HepG2 (cell line): ENCODE data around the gene PLLP. TPM values are rescaled to one million over a fixed set of nuclear protein-coding genes. Genes with fewer than 3 reads are reported as not detected.
A peak's percentile ranks its signal among the peaks of the same experiment; 100 is the strongest.

ENCODE experiments used
- GFI1 ChIP-seq: sonication (generic); formaldehyde crosslinking; IDR thresholded peaks from 2 replicates; pipeline ENCODE4 v1.5.0; 2020; ENCODE audit warnings: missing genetic modification reagents, mild to moderate bottlenecking, borderline replicate concordance
- HES4 ChIP-seq: sonication (generic); formaldehyde crosslinking; IDR thresholded peaks from 2 replicates; pipeline ENCODE4 v1.9.0; 2021; ENCODE audit warnings: mild to moderate bottlenecking, missing genetic modification reagents, borderline replicate concordance
- HIVEP1 ChIP-seq: sonication (generic); formaldehyde crosslinking; IDR thresholded peaks from 2 replicates; pipeline ENCODE4 v1.4.0; 2020; ENCODE audit warnings: mild to moderate bottlenecking, missing genetic modification reagents
- HNRNPH1 ChIP-seq: fragments of 200-400 bp; formaldehyde crosslinking; optimal IDR thresholded peaks from 2 replicates; pipeline ENCODE3; 2017; ENCODE audit warnings: mild to moderate bottlenecking, low read depth, low read length
- KDM4B ChIP-seq: sonication (generic); formaldehyde crosslinking; IDR thresholded peaks from 2 replicates; pipeline ENCODE4 v1.4.0; 2020; ENCODE audit warnings: missing genetic modification reagents
- LCORL ChIP-seq, 2 experiments: fragments of 450-650 bp in 1 of 2; sonication (generic) in 1 of 2; formaldehyde crosslinking in 1 of 2; IDR thresholded peaks; 2 replicates each; pipeline versions ENCODE4 v1.5.0 to v1.6.1; 2017 to 2020; ENCODE audit warnings: antibody characterized with exemption in 1 of 2, missing genetic modification reagents in 1 of 2
- NR2F6 ChIP-seq, 2 experiments: IDR thresholded peaks; 2 replicates each; pipeline ENCODE4 v1.6.1; 2016; ENCODE audit warnings: antibody characterized with exemption in 1 of 2, mild to moderate bottlenecking in 1 of 2
- RAD21 ChIP-seq: fragments of 450-650 bp; formaldehyde crosslinking; IDR thresholded peaks from 2 replicates; pipeline ENCODE4 v1.5.0; 2020; ENCODE audit warnings: mild to moderate bottlenecking
- SALL2 ChIP-seq: sonication (generic); formaldehyde crosslinking; IDR thresholded peaks from 2 replicates; pipeline ENCODE4 v1.8.1; 2023; ENCODE audit warnings: mild to moderate bottlenecking, missing genetic modification reagents, inconsistent platforms
- SIX4 ChIP-seq: sonication (generic); formaldehyde crosslinking; IDR thresholded peaks from 2 replicates; pipeline ENCODE4 v1.4.0; 2020; ENCODE audit warnings: missing genetic modification reagents
- SNAI1 ChIP-seq: sonication (generic); formaldehyde crosslinking; IDR thresholded peaks from 2 replicates; pipeline ENCODE4 v1.5.0; 2020; ENCODE audit warnings: mild to moderate bottlenecking, missing genetic modification reagents, borderline replicate concordance
- ZFP82 ChIP-seq: sonication (generic); formaldehyde crosslinking; IDR thresholded peaks from 2 replicates; pipeline ENCODE4 v1.5.1; 2020; ENCODE audit warnings: mild to moderate bottlenecking, missing genetic modification reagents, borderline replicate concordance
- ZMYM4 ChIP-seq: sonication (generic); formaldehyde crosslinking; IDR thresholded peaks from 2 replicates; pipeline ENCODE4 v1.8.1; 2023; ENCODE audit warnings: mild to moderate bottlenecking, missing genetic modification reagents
- ZNF431 ChIP-seq: sonication (generic); formaldehyde crosslinking; IDR thresholded peaks from 2 replicates; pipeline ENCODE4 v1.9.0; 2022; ENCODE audit warnings: missing genetic modification reagents, low read depth, mild to moderate bottlenecking, borderline replicate concordance
- ZNF446 ChIP-seq: sonication (generic); formaldehyde crosslinking; IDR thresholded peaks from 2 replicates; pipeline ENCODE4 v1.5.0; 2020; ENCODE audit warnings: mild to moderate bottlenecking, missing genetic modification reagents
- ZNF484 ChIP-seq: sonication (generic); formaldehyde crosslinking; IDR thresholded peaks from 2 replicates; pipeline ENCODE4 v1.5.1; 2020; ENCODE audit warnings: mild to moderate bottlenecking, low read depth, missing genetic modification reagents, borderline replicate concordance
- ZNF7 ChIP-seq: IDR thresholded peaks from 2 replicates; pipeline ENCODE4 v1.6.1; 2016; ENCODE audit warnings: missing biosample characterization, missing genetic modification reagents
- ZNF75D ChIP-seq: sonication (generic); formaldehyde crosslinking; IDR thresholded peaks from 2 replicates; pipeline ENCODE4 v1.8.1; 2023; ENCODE audit warnings: missing genetic modification reagents, mild to moderate bottlenecking, borderline replicate concordance
- ZNF768 ChIP-seq: sonication (generic); formaldehyde crosslinking; IDR thresholded peaks from 2 replicates; pipeline ENCODE4 v1.4.0; 2020; ENCODE audit warnings: missing genetic modification reagents
- ZNF781 ChIP-seq: sonication (generic); formaldehyde crosslinking; IDR thresholded peaks from 2 replicates; pipeline ENCODE4 v1.5.1; 2020; ENCODE audit warnings: borderline replicate concordance, mild to moderate bottlenecking, missing genetic modification reagents; ENCODE audit errors: not compliant biosample characterization
- polyA plus RNA-seq, 8 experiments: library from polyadenylated mRNA; depleted of rRNA in 3 of 8; stranded (reverse) in 7 of 8; unstranded in 1 of 8; fragments of >200 nt; fragmentation: Illumina TruSeq in 4 of 8; extraction: Trizol in 4 of 8; gene quantifications; 2 replicates each; pipeline versions ENCODE4 v1.2.1 to v1.2.3, GENCODE V29; 2011 to 2016; ENCODE audit warnings: low read depth in 4 of 8, missing spikeins in 1 of 8, mixed read lengths in 1 of 8; ENCODE audit not compliant: insufficient read depth in 1 of 8
- total RNA-seq, 5 experiments: library from RNA; depleted of rRNA; stranded (reverse); fragments of >200 nt; fragmentation: Illumina TruSeq; extraction: Trizol; gene quantifications; 2 replicates each; pipeline ENCODE4 v1.2.3, GENCODE V29; 2016; ENCODE audit warnings: low read depth in 1 of 5
- TF ChIP-seq, protein P1 (sequence below): sonication (generic); formaldehyde crosslinking; IDR thresholded peaks from 2 replicates; pipeline ENCODE4 v1.5.1; 2020; ENCODE audit warnings: missing genetic modification reagents, mild to moderate bottlenecking, borderline replicate concordance
- TF ChIP-seq, protein P2 (sequence below): IDR thresholded peaks from 2 replicates; pipeline ENCODE4 v1.6.1; 2016
- TF ChIP-seq, protein P3 (sequence below): sonication (generic); formaldehyde crosslinking; IDR thresholded peaks from 2 replicates; pipeline ENCODE4 v1.4.0; 2020; ENCODE audit warnings: missing genetic modification reagents, borderline replicate concordance

PLLP gene
- total and polyA plus RNA-seq, 2 of the 13 experiments (the other 11 are each of a cell fraction or from before 2014, with no cell fraction given), result 60.6 to 127 TPM

DNA sequence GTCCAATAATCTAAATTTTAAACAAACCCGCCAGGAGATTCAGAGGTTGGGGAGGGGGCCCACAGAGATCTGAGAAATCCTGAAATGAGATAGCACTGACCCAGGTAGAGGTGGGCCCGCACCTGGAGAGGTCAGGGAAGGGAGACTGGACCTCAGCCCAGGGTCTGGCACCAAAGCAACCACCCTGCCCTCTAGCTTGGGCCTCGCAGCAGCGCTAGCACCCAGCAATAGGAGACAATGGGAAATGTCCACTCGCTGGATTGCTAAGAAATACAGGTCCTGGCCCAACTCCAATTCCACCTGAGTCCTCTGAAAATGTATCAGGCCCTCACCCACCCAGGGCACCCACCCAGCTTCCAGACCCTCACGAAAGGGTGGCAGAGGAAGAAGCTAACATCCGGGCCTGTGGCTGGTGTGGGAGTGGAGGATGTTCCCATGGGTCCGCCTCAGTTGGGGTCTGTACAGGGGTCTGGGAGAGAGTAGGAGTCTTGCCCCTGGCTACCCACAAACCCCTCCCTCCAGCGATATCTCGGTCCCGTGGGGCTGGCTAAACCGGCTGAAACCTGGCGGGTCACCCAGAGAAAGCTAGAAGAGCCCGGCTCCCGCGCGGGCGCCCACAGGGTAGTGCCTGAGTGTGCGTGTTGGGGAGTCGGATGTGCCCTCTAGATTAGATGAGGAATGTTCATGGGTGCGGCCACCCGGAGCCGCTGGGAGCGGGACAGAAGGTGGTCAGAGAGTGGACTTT, 1.1 kb downstream of the PLLP start (continued):
- TF ChIP-seq ZNF484 (CRISPR knock-in tag) (no peak), ZNF431 (CRISPR knock-in tag) (no peak), ZNF781 (no peak), ZFP82 (CRISPR knock-in tag) (0 out of 2 replicates have a peak, but pooled peaks have one; percentile 19), ZNF75D (CRISPR knock-in tag) (peak; percentile 79; the same call in 1 of the 2 replicates), KDM4B (CRISPR knock-in tag) (no peak), GFI1 (CRISPR knock-in tag) (0 out of 2 replicates have a peak, but pooled peaks have one; percentile 31), ZNF7 (CRISPR knock-in tag) (no peak), NR2F6 (IDR thresholded peaks at IDR 0.05) (peak; percentile 14; the same call in 1 of the 2 replicates), NR2F6 (CRISPR knock-in tag; IDR thresholded peaks at IDR 0.05) (no peak), HNRNPH1 (no peak), SALL2 (CRISPR knock-in tag) (0 out of 2 replicates have a peak, but pooled peaks have one; percentile 72), RAD21 (CRISPR knock-in tag) (0 out of 2 replicates have a peak, but pooled peaks have one; percentile 11), SNAI1 (CRISPR knock-in tag) (0 out of 2 replicates have a peak, but pooled peaks have one; percentile 67), HES4 (CRISPR knock-in tag) (0 out of 2 replicates have a peak, but pooled peaks have one; percentile 40), LCORL (IDR thresholded peaks at IDR 0.05) (no peak), LCORL (CRISPR knock-in tag; IDR thresholded peaks at IDR 0.05) (peak; percentile 41; the same call in 1 of the 2 replicates), ZNF446 (CRISPR knock-in tag) (0 out of 2 replicates have a peak, but pooled peaks have one; percentile 7), HIVEP1 (CRISPR knock-in tag) (peak; percentile 28; the same call in 1 of the 2 replicates), ZMYM4 (CRISPR knock-in tag) (no peak), ZNF768 (0 out of 2 replicates have a peak, but pooled peaks have one; percentile 10), SIX4 (CRISPR knock-in tag) (0 out of 2 replicates have a peak, but pooled peaks have one; percentile 13)
- TF ChIP-seq, protein P1, sequence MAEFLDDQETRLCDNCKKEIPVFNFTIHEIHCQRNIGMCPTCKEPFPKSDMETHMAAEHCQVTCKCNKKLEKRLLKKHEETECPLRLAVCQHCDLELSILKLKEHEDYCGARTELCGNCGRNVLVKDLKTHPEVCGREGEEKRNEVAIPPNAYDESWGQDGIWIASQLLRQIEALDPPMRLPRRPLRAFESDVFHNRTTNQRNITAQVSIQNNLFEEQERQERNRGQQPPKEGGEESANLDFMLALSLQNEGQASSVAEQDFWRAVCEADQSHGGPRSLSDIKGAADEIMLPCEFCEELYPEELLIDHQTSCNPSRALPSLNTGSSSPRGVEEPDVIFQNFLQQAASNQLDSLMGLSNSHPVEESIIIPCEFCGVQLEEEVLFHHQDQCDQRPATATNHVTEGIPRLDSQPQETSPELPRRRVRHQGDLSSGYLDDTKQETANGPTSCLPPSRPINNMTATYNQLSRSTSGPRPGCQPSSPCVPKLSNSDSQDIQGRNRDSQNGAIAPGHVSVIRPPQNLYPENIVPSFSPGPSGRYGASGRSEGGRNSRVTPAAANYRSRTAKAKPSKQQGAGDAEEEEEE, result 0 out of 2 replicates have a peak, but pooled peaks have one; percentile 74
- TF ChIP-seq, protein P2, sequence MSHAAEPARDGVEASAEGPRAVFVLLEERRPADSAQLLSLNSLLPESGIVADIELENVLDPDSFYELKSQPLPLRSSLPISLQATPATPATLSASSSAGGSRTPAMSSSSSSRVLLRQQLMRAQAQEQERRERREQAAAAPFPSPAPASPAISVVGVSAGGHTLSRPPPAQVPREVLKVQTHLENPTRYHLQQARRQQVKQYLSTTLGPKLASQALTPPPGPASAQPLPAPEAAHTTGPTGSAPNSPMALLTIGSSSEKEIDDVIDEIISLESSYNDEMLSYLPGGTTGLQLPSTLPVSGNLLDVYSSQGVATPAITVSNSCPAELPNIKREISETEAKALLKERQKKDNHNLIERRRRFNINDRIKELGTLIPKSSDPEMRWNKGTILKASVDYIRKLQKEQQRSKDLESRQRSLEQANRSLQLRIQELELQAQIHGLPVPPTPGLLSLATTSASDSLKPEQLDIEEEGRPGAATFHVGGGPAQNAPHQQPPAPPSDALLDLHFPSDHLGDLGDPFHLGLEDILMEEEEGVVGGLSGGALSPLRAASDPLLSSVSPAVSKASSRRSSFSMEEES (CRISPR knock-in tag), result 0 out of 2 replicates have a peak, but pooled peaks have one; percentile 17
- TF ChIP-seq, protein P3, sequence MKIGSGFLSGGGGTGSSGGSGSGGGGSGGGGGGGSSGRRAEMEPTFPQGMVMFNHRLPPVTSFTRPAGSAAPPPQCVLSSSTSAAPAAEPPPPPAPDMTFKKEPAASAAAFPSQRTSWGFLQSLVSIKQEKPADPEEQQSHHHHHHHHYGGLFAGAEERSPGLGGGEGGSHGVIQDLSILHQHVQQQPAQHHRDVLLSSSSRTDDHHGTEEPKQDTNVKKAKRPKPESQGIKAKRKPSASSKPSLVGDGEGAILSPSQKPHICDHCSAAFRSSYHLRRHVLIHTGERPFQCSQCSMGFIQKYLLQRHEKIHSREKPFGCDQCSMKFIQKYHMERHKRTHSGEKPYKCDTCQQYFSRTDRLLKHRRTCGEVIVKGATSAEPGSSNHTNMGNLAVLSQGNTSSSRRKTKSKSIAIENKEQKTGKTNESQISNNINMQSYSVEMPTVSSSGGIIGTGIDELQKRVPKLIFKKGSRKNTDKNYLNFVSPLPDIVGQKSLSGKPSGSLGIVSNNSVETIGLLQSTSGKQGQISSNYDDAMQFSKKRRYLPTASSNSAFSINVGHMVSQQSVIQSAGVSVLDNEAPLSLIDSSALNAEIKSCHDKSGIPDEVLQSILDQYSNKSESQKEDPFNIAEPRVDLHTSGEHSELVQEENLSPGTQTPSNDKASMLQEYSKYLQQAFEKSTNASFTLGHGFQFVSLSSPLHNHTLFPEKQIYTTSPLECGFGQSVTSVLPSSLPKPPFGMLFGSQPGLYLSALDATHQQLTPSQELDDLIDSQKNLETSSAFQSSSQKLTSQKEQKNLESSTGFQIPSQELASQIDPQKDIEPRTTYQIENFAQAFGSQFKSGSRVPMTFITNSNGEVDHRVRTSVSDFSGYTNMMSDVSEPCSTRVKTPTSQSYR, result peak; percentile 2; the same call in 1 of the 2 replicates
